PC-9 (cell line): ENCODE results near the gene PPP2CA.
"Not testable (repeated sequence)": the region's sequence is repeated elsewhere in the genome, so short reads cannot be mapped to it uniquely, and the experiment has no call there.

ENCODE experiments used
- EZH2 ChIP-seq: fragments of 200-600 bp; sonication (generic); IDR thresholded peaks from 2 replicates; pipeline ENCODE4 v1.8.0; 2017; ENCODE audit warnings: antibody characterized with exemption, low read depth
- TF ChIP-seq, protein P1 (sequence below): fragments of 200-600 bp; sonication (generic); conservative IDR thresholded peaks from 2 replicates; pipeline ENCODE4 v1.6.1; 2017; ENCODE audit warnings: mixed run types, antibody characterized with exemption, mild to moderate bottlenecking, moderate library complexity

DNA sequence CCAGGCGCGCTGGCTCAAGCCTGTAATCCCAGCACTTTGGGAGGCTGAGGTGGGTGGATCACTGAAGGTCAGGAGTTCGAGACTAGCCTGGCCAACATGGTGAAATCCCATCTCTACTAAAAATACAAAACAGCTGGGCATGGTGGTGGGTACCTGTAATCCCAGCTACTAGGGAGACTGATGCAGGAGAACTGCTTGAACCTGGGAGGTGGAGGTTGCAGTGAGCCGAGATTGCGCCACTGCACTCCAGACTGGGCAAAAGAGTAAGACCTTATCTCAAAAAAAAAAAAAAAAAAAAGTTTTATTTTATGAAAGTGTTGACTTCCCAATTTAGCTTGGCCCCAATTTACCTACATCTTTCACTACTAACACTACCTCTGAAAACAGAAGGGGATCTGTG lies 4.2 kb downstream of the PPP2CA start:
- TF ChIP-seq, protein P1, sequence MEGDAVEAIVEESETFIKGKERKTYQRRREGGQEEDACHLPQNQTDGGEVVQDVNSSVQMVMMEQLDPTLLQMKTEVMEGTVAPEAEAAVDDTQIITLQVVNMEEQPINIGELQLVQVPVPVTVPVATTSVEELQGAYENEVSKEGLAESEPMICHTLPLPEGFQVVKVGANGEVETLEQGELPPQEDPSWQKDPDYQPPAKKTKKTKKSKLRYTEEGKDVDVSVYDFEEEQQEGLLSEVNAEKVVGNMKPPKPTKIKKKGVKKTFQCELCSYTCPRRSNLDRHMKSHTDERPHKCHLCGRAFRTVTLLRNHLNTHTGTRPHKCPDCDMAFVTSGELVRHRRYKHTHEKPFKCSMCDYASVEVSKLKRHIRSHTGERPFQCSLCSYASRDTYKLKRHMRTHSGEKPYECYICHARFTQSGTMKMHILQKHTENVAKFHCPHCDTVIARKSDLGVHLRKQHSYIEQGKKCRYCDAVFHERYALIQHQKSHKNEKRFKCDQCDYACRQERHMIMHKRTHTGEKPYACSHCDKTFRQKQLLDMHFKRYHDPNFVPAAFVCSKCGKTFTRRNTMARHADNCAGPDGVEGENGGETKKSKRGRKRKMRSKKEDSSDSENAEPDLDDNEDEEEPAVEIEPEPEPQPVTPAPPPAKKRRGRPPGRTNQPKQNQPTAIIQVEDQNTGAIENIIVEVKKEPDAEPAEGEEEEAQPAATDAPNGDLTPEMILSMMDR: not testable (repeated sequence)
- not testable (repeated sequence) for TF ChIP-seq EZH2
